ENCODE results near the gene MEI4. TPM values are rescaled to one million over a fixed set of nuclear protein-coding genes. Genes with fewer than 3 reads are reported as not detected.

MEI4 gene
- total RNA-seq, 4 donors from 2014 or later = 0.48 TPM; not detected in 3

GRCh38 chr6:77620278-77620882 lies 32.5 kb upstream of the MEI4 start:
- DNase-seq (ENCODE audit: low spot score in 2 of 2) = no peak
- TF ChIP-seq POLR2A (IDR thresholded peaks at IDR 0.05) (no peak), EP300 (IDR thresholded peaks at IDR 0.05) (no peak), CTCF (IDR thresholded peaks at IDR 0.05) (no peak), POLR2AphosphoS5 (IDR thresholded peaks at IDR 0.05) (no peak)
- Histone ChIP-seq H3K27me3 (no peaks in the 10 kb centered on the region), H3K27ac (no peak overlapping the region), H3K9me3 (peaks cover 4% of the 10 kb centered on the region), H3K4me1 (no peaks in the 10 kb centered on the region), H3K4me3 (no peak overlapping the region), H3K36me3 (no peaks in the 10 kb centered on the region)
- WGBS = 77% methylated on average over 1 of the region's 1 CpG

- Histone ChIP-seq H3K27me3 (no peaks in the 10 kb centered on the region), H3K27ac (no peak overlapping the region), H3K4me3 (no peak overlapping the region), H3K4me1 (no peaks in the 10 kb centered on the region), H3K9me3 (no peaks in the 10 kb centered on the region), H3K36me3 (no peaks in the 10 kb centered on the region)
- no peak for TF ChIP-seq POLR2A (IDR thresholded peaks at IDR 0.05)
- no peak for TF ChIP-seq POLR2AphosphoS5 (IDR thresholded peaks at IDR 0.05)
- no peak for TF ChIP-seq CTCF (IDR thresholded peaks at IDR 0.05)
- TF ChIP-seq EP300 (IDR thresholded peaks at IDR 0.05) = no peak
- WGBS = 88% methylated on average over 5 of the region's 5 CpGs
- DNase-seq (ENCODE audit: low spot score in 2 of 2) = no peak
Measured at GRCh38 chr6:77624515-77624914, 28.3 kb upstream of the MEI4 start.

- H3K27ac ChIP-seq = no peak overlapping the region
- no peaks in the 10 kb centered on the region for H3K9me3 ChIP-seq
- no peak overlapping the region for H3K4me3 ChIP-seq
- H3K4me1 ChIP-seq = no peaks in the 10 kb centered on the region
- WGBS = 97% methylated on average over 1 of the region's 1 CpG
- no peak for TF ChIP-seq POLR2A (IDR thresholded peaks at IDR 0.05)
- no peak for TF ChIP-seq POLR2AphosphoS5 (IDR thresholded peaks at IDR 0.05)
- no peak for TF ChIP-seq CTCF (IDR thresholded peaks at IDR 0.05)
- no peak for TF ChIP-seq EP300 (IDR thresholded peaks at IDR 0.05)
- no peaks in the 10 kb centered on the region for H3K36me3 ChIP-seq
- H3K27me3 ChIP-seq = no peaks in the 10 kb centered on the region
- no peak for DNase-seq (ENCODE audit: low spot score in 2 of 2)
Measured at GRCh38 chr6:77626426-77626825, 26.4 kb upstream of the MEI4 start.

- no peak overlapping the region for H3K27ac ChIP-seq
- H3K36me3 ChIP-seq = no peaks in the 10 kb centered on the region
- no peak overlapping the region for H3K4me3 ChIP-seq
- TF ChIP-seq CTCF (IDR thresholded peaks at IDR 0.05) (no peak), POLR2A (IDR thresholded peaks at IDR 0.05) (no peak), EP300 (IDR thresholded peaks at IDR 0.05) (no peak), POLR2AphosphoS5 (IDR thresholded peaks at IDR 0.05) (no peak)
- WGBS = 80% methylated on average over 2 of the region's 2 CpGs
- no peaks in the 10 kb centered on the region for H3K27me3 ChIP-seq
- no peaks in the 10 kb centered on the region for H3K9me3 ChIP-seq
- DNase-seq (ENCODE audit: low spot score in 2 of 2) = no peak
- H3K4me1 ChIP-seq = no peaks in the 10 kb centered on the region
Measured at GRCh38 chr6:77630014-77630413, 22.8 kb upstream of the MEI4 start.

GRCh38 chr6:77633471-77633870 lies 19.4 kb upstream of the MEI4 start:
- no peaks in the 10 kb centered on the region for H3K27me3 ChIP-seq
- H3K4me1 ChIP-seq = no peaks in the 10 kb centered on the region
- H3K4me3 ChIP-seq = no peak overlapping the region
- DNase-seq (ENCODE audit: low spot score in 2 of 2) = no peak
- H3K27ac ChIP-seq = no peak overlapping the region
- 49% methylated on average over 1 of the region's 1 CpG for WGBS
- no peaks in the 10 kb centered on the region for H3K36me3 ChIP-seq
- H3K9me3 ChIP-seq = no peaks in the 10 kb centered on the region
- TF ChIP-seq EP300 (IDR thresholded peaks at IDR 0.05) = no peak
- TF ChIP-seq POLR2AphosphoS5 (IDR thresholded peaks at IDR 0.05) = no peak
- no peak for TF ChIP-seq CTCF (IDR thresholded peaks at IDR 0.05)
- no peak for TF ChIP-seq POLR2A (IDR thresholded peaks at IDR 0.05)
